LNCaP clone FGC (cell line): Measurements from ENCODE around the gene PPAN.

Experiments used
- DNase-seq: peaks from one replicate; pipeline ENCODE4 v3.0.0-alpha.2; 2011; ENCODE audit warnings: low read depth
- H3K4me3 ChIP-seq: 2 replicates; pipeline ENCODE4 v1.5.1; 2011; ENCODE audit warnings: mild to moderate bottlenecking, low read depth, low read length, control low read depth
- TF ChIP-seq, protein P1 (sequence below): IDR thresholded peaks from 2 replicates; pipeline ENCODE4 v1.5.1; 2012; ENCODE audit warnings: mild to moderate bottlenecking; ENCODE audit not compliant: control insufficient read depth, insufficient read depth; ENCODE audit errors: extremely low read depth

Gene PPAN

DNA sequence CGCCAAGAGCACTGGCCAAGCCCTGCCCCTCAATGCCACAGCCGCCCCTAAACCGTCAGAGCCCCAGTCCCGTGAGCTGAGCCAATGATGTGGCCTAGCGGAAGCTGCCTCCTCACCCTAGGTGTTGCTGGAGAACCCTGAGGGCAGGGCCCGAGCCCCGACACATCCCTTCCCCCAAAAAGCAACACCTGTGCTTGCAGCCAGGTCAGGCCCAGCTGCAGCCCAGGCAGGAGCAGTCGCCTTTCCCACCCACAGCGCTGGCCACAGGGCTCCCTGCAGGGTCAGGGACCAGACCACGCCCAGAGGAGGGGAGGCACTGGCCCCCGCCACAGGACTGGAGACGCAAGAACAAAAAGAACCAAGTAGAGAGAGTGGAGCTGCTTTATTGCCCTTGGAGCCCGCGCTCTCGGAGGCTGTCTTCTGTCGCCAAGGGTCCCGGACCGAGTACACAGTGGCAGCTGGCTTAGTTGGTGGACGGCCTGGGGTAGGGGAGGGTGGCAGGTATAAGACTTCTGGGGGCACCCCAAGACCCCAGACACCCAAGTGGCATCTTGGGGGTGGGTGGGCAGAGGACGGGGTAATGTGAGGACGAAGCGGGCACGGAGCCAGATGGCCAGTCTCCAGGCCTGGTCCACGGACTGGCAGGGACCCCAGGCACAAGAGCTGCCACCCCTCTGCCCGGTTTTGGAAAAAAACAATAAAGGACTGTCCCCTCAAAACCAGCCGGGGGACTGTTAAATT is 8.7 kb downstream of the PPAN start:
- no peak overlapping the region for H3K4me3 ChIP-seq
- DNase-seq: no peak
- TF ChIP-seq, protein P1, sequence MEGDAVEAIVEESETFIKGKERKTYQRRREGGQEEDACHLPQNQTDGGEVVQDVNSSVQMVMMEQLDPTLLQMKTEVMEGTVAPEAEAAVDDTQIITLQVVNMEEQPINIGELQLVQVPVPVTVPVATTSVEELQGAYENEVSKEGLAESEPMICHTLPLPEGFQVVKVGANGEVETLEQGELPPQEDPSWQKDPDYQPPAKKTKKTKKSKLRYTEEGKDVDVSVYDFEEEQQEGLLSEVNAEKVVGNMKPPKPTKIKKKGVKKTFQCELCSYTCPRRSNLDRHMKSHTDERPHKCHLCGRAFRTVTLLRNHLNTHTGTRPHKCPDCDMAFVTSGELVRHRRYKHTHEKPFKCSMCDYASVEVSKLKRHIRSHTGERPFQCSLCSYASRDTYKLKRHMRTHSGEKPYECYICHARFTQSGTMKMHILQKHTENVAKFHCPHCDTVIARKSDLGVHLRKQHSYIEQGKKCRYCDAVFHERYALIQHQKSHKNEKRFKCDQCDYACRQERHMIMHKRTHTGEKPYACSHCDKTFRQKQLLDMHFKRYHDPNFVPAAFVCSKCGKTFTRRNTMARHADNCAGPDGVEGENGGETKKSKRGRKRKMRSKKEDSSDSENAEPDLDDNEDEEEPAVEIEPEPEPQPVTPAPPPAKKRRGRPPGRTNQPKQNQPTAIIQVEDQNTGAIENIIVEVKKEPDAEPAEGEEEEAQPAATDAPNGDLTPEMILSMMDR: no peak

DNA sequence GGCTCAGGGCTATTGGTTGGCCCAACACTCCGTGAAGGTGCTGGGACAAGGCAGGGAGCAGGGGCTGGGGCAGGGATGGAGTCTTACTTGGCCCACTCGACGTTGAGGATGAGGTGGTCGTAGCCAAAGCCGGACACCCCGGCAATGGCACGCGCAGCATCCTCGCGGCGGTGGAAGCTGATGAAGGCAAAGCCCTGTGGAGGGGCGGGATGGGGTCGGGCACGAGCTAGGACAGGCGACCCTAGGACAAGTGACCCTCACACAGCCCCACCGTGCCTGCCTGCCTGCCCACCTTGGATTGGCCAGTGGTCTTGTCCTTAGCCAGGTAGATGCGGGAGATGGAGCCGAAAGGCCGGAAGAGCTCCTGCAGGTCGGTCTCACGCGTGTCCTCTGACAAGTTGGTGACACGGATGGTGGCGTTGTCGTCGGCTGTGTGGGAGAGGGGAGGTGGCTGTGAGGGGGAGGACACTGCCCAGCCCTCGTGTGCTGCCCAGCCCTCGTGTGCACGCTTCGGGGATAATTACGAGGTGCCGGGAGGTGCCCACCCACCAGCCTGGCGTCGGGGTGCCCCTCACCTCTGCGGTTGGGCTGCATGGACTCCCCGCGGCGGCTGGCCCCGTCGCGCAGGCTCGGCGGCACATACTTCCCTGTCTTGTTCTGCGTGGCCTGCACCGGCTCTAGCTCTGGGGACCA is 9.4 kb downstream of the PPAN start:
- DNase-seq: no peak
- no peak overlapping the region for H3K4me3 ChIP-seq
- TF ChIP-seq, protein P1: no peak

DNA sequence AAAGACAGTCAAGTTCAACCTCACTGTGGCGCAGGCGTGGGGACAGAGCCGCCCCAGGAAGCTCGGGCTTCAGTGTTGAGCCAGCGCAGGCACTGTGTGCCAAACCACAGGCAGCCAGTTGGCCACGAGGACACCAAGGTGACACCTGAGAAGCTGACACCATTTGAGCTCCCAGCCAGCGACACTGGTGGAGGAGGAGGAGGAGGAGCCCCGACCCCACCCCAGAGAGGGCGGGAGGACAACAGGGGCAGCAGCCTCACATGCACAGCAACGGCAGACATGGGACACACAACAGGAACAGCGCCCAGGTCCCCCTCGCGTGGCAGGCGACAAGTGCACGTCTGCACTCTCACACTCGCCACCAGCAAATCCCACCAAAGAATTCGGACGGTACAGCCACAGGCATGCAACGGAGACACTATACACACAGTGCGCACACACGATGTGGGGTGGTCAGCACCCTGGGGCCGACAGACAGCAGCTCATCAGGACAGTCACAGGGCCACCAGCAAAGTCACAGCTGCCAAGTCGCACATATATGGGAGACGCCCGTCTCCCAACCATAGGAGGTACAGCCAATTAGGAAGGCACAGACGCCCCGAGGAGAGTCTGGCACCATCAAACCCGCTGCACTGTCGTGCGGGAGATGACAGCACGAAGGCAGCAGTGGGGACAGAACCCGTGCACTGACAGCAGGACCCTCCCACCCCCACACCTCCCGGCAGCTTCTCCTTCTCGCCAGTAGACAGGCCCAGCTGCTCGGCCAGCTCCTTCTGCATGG is 10.1 kb downstream of the PPAN start:
- TF ChIP-seq, protein P1: no peak
- H3K4me3 ChIP-seq: no peak overlapping the region
- DNase-seq: no peak

DNA sequence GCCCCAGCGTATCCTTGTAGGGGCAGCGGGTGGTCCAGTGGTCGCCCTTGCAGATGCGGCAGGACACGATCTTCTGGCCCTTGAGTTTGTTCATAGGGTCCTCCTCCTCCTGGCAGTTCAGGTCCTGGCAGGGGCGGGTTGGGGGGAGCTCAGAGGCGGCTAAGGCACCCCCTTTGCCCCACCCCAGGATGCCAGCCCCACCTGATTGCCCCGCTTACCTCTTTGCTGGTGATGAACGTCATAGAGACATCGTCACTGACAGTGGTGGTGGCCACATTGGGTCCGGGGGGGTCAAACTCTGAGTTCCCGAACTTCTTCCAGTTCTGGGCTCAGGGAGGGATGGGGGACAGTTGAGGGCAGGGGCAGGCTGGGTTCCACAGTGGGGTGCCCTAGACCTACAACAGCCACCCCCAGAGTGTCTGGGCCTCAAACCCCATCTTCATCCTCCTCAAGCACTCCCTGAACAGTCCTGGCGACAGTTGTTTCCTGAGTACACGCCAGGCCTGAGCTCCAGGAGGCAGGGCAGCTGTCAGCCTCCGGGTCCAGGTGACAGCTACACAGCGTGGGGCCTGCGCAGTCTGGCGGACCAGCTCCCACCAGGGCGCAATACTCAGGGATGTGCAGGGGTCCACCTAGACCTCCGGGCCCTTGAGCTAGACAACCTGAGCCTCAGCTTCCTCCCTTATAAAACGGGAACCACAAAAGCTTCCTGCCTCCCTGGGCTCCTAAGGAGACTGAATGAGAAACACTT is 10.9 kb downstream of the PPAN start:
- TF ChIP-seq, protein P1: no peak

DNA sequence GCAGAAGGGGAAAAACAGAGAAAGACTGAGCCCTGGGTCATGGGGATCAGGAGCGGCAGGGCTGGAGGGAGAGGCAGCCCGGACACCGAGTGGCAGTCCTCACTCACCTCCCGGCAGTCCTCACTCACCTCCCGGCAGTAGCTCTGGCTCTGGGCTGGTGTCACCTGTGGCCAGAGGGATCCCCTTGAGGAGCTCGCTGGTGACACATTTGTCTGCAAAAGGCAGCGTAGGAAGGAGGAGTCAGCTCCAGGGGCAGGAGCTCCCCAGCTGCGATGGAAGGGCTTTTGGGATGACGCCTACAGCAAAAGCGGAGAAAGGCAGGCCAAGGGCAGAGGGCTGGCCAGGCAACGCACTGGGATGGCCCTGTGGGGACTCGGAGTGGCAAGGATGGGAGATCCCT is 12.8 kb downstream of the PPAN start:
- TF ChIP-seq, protein P1: no peak
- DNase-seq: no peak
- peak overlapping the region; percentile 98 for H3K4me3 ChIP-seq

More for the DNA sequence above, 10.9 kb downstream of the PPAN start:
- no peak overlapping the region for H3K4me3 ChIP-seq
- no peak for DNase-seq

DNA sequence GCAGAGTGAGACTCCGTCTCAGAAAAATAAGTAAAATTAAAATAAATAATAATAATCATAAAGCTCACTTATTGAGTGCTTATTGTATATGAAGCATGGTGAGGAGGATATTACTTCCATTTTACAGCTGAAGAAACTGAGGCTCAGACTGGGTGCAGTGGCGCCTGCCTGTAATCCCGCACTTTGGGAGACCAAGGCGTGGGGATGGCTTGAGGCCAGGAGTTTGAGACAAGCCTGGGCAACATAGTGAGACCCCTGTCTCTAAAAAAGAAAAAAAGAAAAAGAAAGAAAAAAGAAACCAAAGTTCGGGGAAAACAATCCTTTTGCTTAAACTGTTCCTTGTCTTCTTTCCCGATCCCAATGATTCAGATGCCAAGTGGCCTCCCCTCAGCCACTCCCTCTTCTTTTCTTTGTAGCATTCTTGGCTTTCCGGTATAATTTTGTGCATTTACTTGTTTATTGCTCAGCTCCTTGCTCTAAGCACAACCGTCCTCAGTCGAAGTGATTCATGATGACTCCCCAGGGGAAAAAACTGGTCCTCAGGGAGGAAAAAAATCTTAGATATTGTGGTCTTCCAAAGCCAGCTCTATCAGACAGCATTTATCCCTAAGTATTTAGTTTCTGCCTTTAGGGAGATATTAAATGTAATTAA is 14.5 kb downstream of the PPAN start:
- no peak for DNase-seq
- H3K4me3 ChIP-seq: no peak overlapping the region

More for the DNA sequence above, 14.5 kb downstream of the PPAN start:
- TF ChIP-seq, protein P1: no peak
